ENCODE measurements around the gene SNHG17. TPM values are rescaled to one million over a fixed set of nuclear protein-coding genes. Genes with fewer than 3 reads are reported as not detected.

SNHG17 gene
- total RNA-seq, 4 donors from 2014 or later = 15.8 to 191 (median 43.7) TPM

DNA sequence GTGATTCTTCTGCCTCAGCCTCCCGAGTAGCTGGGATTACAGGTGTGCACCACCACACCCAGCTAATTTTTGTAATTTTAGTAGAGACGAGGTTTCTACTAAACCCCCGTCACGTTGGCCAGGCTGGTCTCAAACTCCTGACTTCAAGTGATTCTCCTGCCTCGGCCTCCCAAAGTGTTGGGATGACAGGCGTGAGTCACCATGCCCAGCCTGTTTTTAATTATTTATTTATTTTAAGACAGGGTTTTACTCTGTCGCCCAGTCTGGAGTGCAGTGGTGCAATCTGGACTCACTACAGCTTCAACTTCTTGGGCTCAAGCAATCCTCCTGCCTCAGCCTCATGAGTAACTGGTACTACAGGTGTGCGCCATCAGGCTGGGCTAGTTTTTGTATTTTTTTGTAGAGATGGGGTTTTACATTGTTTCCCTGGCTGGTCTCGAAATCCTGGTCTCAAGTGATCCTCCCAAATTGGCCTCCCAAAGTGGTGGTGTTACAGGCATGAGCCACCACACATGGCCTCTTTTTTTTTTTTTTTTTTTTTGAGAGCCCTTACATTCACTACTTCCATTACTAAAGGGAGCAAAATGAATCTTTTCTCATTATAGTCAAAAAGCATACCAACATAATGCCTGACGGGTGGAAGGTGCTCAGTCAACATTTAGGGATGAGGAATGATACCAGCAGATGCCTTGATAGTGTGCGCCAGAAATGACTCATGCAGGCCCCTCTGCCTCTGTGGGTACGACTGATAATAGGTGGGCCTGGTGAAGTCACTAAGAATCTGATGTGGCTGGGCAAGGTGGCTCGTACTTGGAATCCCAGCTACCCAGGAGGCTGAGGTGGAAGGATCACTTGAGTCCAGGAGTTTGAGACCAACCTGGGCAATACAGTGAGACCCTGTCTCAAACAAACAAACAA, 19.7 kb upstream of the SNHG17 start:
- in situ Hi-C loops (cut with MboI; ENCODE audit: low pct_ligation_motif_present in 1 of 4, low pct_unique_long_range_greater_than_20kb in 1 of 4, low sequenced_read_pairs in 3 of 4) = no loop called here
- Histone ChIP-seq H3K27ac (no peak overlapping the region), H3K9me3 (no peaks in the 10 kb centered on the region), H3K4me1 (peaks cover 0 to 5% (median 0%) of the 10 kb centered on the region in 4 donors), H3K4me3 (no peak overlapping the region), H3K36me3 (peaks cover 0 to 9% (median 0%) of the 10 kb centered on the region in 4 donors), H3K27me3 (no peaks in the 10 kb centered on the region)
- intact Hi-C loops (cut with DNase I; ENCODE audit: low total_unique reads) = no loop called here
- TF ChIP-seq POLR2AphosphoS5 (IDR thresholded peaks at IDR 0.05) (no peak), POLR2A (IDR thresholded peaks at IDR 0.05) (no peak), EP300 (IDR thresholded peaks at IDR 0.05; ENCODE audit: low read depth) (no peak)
- TF ChIP-seq, protein P1, sequence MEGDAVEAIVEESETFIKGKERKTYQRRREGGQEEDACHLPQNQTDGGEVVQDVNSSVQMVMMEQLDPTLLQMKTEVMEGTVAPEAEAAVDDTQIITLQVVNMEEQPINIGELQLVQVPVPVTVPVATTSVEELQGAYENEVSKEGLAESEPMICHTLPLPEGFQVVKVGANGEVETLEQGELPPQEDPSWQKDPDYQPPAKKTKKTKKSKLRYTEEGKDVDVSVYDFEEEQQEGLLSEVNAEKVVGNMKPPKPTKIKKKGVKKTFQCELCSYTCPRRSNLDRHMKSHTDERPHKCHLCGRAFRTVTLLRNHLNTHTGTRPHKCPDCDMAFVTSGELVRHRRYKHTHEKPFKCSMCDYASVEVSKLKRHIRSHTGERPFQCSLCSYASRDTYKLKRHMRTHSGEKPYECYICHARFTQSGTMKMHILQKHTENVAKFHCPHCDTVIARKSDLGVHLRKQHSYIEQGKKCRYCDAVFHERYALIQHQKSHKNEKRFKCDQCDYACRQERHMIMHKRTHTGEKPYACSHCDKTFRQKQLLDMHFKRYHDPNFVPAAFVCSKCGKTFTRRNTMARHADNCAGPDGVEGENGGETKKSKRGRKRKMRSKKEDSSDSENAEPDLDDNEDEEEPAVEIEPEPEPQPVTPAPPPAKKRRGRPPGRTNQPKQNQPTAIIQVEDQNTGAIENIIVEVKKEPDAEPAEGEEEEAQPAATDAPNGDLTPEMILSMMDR (IDR thresholded peaks at IDR 0.05) = no peak
- WGBS, 2 donors (ENCODE audit: low coverage in 1 of 2) = 78 to 95% methylated on average over 7 to 13 of the region's 13 CpGs
- DNase-seq = no peak

DNA sequence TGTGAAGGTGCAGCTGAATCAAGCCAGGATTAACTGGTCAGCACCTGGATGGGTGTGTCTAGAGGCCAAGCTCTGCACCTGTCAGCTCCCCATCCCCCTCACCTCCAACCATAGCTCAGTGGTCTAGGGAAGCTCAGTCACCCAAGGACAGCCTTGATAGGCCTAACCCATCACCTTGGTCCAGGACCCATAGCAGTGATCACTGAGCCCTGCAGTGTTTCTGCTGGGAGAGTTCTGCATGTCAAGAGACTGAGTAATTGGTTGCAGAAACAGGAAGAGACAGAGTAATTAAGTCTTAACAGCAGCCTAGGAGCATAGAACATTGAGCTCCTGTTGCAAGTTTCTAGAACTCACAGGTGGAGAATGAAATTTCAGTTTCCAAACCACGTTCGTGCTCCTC, 18.8 kb upstream of the SNHG17 start:
- Histone ChIP-seq H3K36me3 (peaks cover 0 to 9% (median 0%) of the 10 kb centered on the region in 4 donors), H3K4me1 (peaks cover 0 to 5% (median 0%) of the 10 kb centered on the region in 4 donors), H3K9me3 (no peaks in the 10 kb centered on the region), H3K27me3 (no peaks in the 10 kb centered on the region), H3K27ac (peak overlapping the region in 1 of 4 donors; percentile 59), H3K4me3 (no peak overlapping the region)
- in situ Hi-C loops (cut with MboI; ENCODE audit: low pct_ligation_motif_present in 1 of 4, low pct_unique_long_range_greater_than_20kb in 1 of 4, low sequenced_read_pairs in 3 of 4) (no loop called here), intact Hi-C loops (cut with DNase I; ENCODE audit: low total_unique reads) (no loop called here)
- TF ChIP-seq EP300 (IDR thresholded peaks at IDR 0.05; ENCODE audit: low read depth) (no peak), POLR2AphosphoS5 (IDR thresholded peaks at IDR 0.05) (no peak), POLR2A (IDR thresholded peaks at IDR 0.05) (no peak)
- TF ChIP-seq, protein P1 (IDR thresholded peaks at IDR 0.05) = no peak
- WGBS, 2 donors (ENCODE audit: low coverage in 1 of 2) = 65 to 70% methylated on average over 2 of the region's 2 CpGs
- DNase-seq = no peak

DNA sequence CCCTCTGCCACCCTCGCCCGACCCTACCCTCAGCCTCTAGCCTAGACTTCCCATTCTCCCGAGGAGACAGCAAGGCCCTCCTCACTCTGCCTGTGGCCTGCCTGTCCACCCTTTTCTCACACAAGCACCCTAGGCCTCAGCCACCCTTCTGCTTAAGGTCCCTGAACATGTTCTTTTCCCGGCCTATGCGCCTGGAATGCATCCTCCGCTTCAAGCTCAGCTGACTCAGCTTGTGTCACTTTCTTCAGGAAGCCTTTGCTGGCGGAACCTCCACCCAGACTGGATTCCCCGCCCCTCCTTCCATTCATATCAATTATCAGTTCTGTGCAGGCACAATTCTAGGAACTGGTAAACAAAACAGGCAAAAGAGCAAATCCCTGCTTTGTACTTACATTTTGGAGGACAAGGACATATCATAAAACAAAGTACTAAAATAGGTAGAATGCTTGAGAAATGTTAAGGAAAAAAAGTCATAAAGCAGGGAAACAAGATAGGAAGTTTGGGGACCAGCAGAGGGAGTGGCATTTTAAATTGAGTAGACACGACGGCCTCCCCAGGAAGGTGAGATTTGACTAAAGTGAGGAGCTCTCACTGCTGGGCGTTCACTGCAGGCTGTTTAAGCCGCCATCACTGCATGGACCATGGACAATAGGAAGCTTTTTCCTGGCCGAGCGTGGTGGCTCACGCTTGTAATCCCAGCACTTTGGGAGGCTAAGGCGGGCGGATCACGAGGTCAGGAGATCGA, 17.9 kb upstream of the SNHG17 start:
- no peak for DNase-seq
- Histone ChIP-seq H3K36me3 (peaks cover 0 to 9% (median 0%) of the 10 kb centered on the region in 4 donors), H3K9me3 (no peaks in the 10 kb centered on the region), H3K27ac (peak overlapping the region in 1 of 4 donors; percentile 30), H3K4me3 (no peak overlapping the region), H3K27me3 (no peaks in the 10 kb centered on the region), H3K4me1 (peaks cover 0 to 10% (median 5%) of the 10 kb centered on the region in 4 donors)
- 93 to 94% methylated on average over 15 to 19 of the region's 19 CpGs for WGBS, 2 donors (ENCODE audit: low coverage in 1 of 2)
- TF ChIP-seq, protein P1 (IDR thresholded peaks at IDR 0.05) = no peak
- TF ChIP-seq EP300 (IDR thresholded peaks at IDR 0.05; ENCODE audit: low read depth) = no peak
- TF ChIP-seq POLR2AphosphoS5 (IDR thresholded peaks at IDR 0.05) = no peak
- TF ChIP-seq POLR2A (IDR thresholded peaks at IDR 0.05) = no peak
- intact Hi-C loops (cut with DNase I; ENCODE audit: low total_unique reads) = no loop called here
- in situ Hi-C loops (cut with MboI; ENCODE audit: low pct_ligation_motif_present in 1 of 4, low pct_unique_long_range_greater_than_20kb in 1 of 4, low sequenced_read_pairs in 3 of 4) = no loop called here

DNA sequence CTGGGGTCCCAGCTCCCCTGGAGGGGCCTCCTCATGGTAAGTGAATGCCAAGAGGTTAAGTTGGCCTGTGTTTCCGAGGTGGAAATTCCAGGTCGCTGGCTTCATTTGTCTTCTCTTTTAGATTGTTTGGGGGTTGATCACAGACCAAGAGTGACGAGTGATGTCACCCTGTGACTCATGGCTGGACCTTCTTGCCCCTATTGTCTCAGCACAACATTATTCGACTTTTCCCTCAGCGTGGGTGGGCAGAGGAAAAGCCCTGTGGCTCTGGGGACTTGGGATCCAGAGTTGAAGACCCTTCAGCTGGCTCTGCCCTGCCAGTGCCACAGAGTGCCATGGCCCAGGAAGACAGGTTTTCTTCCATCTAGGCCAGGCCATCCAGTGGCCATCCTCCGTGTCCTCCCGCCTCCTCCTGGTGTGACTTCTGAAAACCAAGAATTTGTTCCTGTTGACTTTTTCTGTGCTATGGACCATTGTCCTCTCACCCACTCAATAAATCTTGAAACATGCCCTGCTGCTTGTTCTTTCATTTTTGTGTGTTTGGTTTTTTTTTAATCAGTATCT, 15.4 kb upstream of the SNHG17 start:
- H3K27ac ChIP-seq = no peak overlapping the region
- H3K4me3 ChIP-seq = no peak overlapping the region
- H3K9me3 ChIP-seq = no peaks in the 10 kb centered on the region
- intact Hi-C loops (cut with DNase I; ENCODE audit: low total_unique reads) (no loop called here), in situ Hi-C loops (cut with MboI; ENCODE audit: low pct_ligation_motif_present in 1 of 4, low pct_unique_long_range_greater_than_20kb in 1 of 4, low sequenced_read_pairs in 3 of 4) (no loop called here)
- no peaks in the 10 kb centered on the region for H3K27me3 ChIP-seq
- WGBS, 2 donors (ENCODE audit: low coverage in 1 of 2) = 90% methylated on average over 7 of the region's 7 CpGs; no CpG with 5 or more reads in 1 of the 2 donors
- TF ChIP-seq, protein P1 (IDR thresholded peaks at IDR 0.05) = no peak
- TF ChIP-seq EP300 (IDR thresholded peaks at IDR 0.05; ENCODE audit: low read depth) = no peak
- TF ChIP-seq POLR2A (IDR thresholded peaks at IDR 0.05) = no peak
- no peak for TF ChIP-seq POLR2AphosphoS5 (IDR thresholded peaks at IDR 0.05)
- peaks cover 9 to 23% (median 18%) of the 10 kb centered on the region in 4 donors for H3K4me1 ChIP-seq
- H3K36me3 ChIP-seq = peaks cover 0 to 9% (median 0%) of the 10 kb centered on the region in 4 donors
- no peak for DNase-seq
